CD14-positive monocyte (primary cell): ENCODE measurements around the gene SLC2A6. TPM values are rescaled to one million over a fixed set of nuclear protein-coding genes. Genes with fewer than 3 reads are reported as not detected.

Source experiments
- DNase-seq, 3 donors: peaks; one replicate each; pipeline ENCODE4 v3.0.0-alpha.2; 2011 to 2022
- H2AFZ ChIP-seq: 2 replicates; pipeline ENCODE4 v1.6.0; 2012; ENCODE audit warnings: mild to moderate bottlenecking, low read depth, low read length, inconsistent platforms; ENCODE audit not compliant: insufficient read depth, poor library complexity, severe bottlenecking
- H3K27ac ChIP-seq, 2 donors: 1 replicate in 1 of 2; 2 replicates in 1 of 2; pipeline ENCODE4 v1.5.1; 2012 to 2013; ENCODE audit warnings: low read length in 2 of 2, control low read depth in 1 of 2, inconsistent platforms in 1 of 2, low read depth in 1 of 2, mild to moderate bottlenecking in 1 of 2
- H3K27me3 ChIP-seq, 2 donors: one replicate each; pipeline versions ENCODE4 v1.6.0 to v1.6.1; 2011 to 2013; ENCODE audit warnings: low read length in 2 of 2; ENCODE audit not compliant: control insufficient read depth in 2 of 2, insufficient read depth in 2 of 2
- H3K36me3 ChIP-seq, 2 donors: replicated peaks in 1 of 2; 1 replicate in 1 of 2; 2 replicates in 1 of 2; pipeline versions ENCODE4 v1.5.1 to v1.6.1; 2012 to 2013; ENCODE audit warnings: low read length in 2 of 2, control low read depth in 1 of 2, inconsistent platforms in 1 of 2, mild to moderate bottlenecking in 1 of 2; ENCODE audit not compliant: insufficient read depth in 2 of 2, control insufficient read depth in 1 of 2
- H3K4me1 ChIP-seq, 2 donors: 1 replicate in 1 of 2; 2 replicates in 1 of 2; pipeline versions ENCODE4 v1.5.1 to v1.6.1; 2012 to 2013; ENCODE audit warnings: low read length in 2 of 2, control low read depth in 1 of 2, inconsistent platforms in 1 of 2, mild to moderate bottlenecking in 1 of 2, moderate library complexity in 1 of 2; ENCODE audit not compliant: insufficient read depth in 2 of 2, control insufficient read depth in 1 of 2
- H3K4me2 ChIP-seq: replicated peaks from 2 replicates; pipeline ENCODE3; 2012; ENCODE audit warnings: low read length, moderate library complexity, mild to moderate bottlenecking; ENCODE audit not compliant: poor library complexity, severe bottlenecking; ENCODE audit errors: extremely low read depth
- H3K4me3 ChIP-seq, 3 experiments: fragments of 200-600 bp in 1 of 3; sonication (generic) in 1 of 3; replicated peaks in 1 of 3; 1 replicate in 2 of 3; 2 replicates in 1 of 3; pipeline ENCODE4 v1.5.1; 2011 to 2013; ENCODE audit warnings: low read length in 3 of 3, mild to moderate bottlenecking in 3 of 3, control low read depth in 2 of 3, low read depth in 2 of 3, inconsistent platforms in 1 of 3, moderate library complexity in 1 of 3
- H3K79me2 ChIP-seq: 2 replicates; pipeline ENCODE4 v1.6.0; 2012; ENCODE audit warnings: mild to moderate bottlenecking, control low read depth, inconsistent platforms, low read length, moderate library complexity; ENCODE audit not compliant: insufficient read depth
- H3K9ac ChIP-seq: 2 replicates; pipeline ENCODE4 v1.6.0; 2017; ENCODE audit warnings: low read length, mild to moderate bottlenecking; ENCODE audit not compliant: insufficient read depth, poor library complexity, severe bottlenecking
- H3K9me3 ChIP-seq, 2 donors: replicated peaks in 1 of 2; 1 replicate in 1 of 2; 2 replicates in 1 of 2; pipeline versions ENCODE4 v1.5.1 to v1.6.1; 2012 to 2013; ENCODE audit warnings: low read length in 2 of 2, control low read depth in 1 of 2; ENCODE audit not compliant: control insufficient read depth in 1 of 2, insufficient read depth in 1 of 2
- H4K20me1 ChIP-seq: 2 replicates; pipeline ENCODE4 v1.6.0; 2012; ENCODE audit warnings: mild to moderate bottlenecking, low read length, control low read depth, moderate library complexity; ENCODE audit not compliant: insufficient read depth
- H3K27ac Mint-ChIP-seq, 7 donors: one replicate each; pipeline ENCODE4 v1.8.0; 2020; ENCODE audit warnings: mild to moderate bottlenecking in 7 of 7, mixed read lengths in 7 of 7, moderate library complexity in 6 of 7, inconsistent platforms in 2 of 7
- H3K27me3 Mint-ChIP-seq, 3 donors: one replicate each; pipeline ENCODE4 v1.8.0; 2021 to 2022; ENCODE audit warnings: low read depth in 3 of 3, mild to moderate bottlenecking in 3 of 3, mixed read lengths in 3 of 3, moderate library complexity in 3 of 3, inconsistent platforms in 1 of 3
- H3K36me3 Mint-ChIP-seq, 2 donors: one replicate each; pipeline ENCODE4 v1.8.0; 2020; ENCODE audit warnings: mixed read lengths in 2 of 2, inconsistent platforms in 1 of 2, mild to moderate bottlenecking in 1 of 2
- H3K4me1 Mint-ChIP-seq: one replicate; pipeline ENCODE4 v1.8.0; 2020; ENCODE audit warnings: mild to moderate bottlenecking, mixed read lengths
- H3K4me3 Mint-ChIP-seq, 2 donors: one replicate each; pipeline ENCODE4 v1.8.0; 2020; ENCODE audit warnings: mild to moderate bottlenecking in 2 of 2, mixed read lengths in 2 of 2, moderate library complexity in 1 of 2
- H3K9me3 Mint-ChIP-seq, 7 donors: one replicate each; pipeline ENCODE4 v1.8.0; 2020 to 2022; ENCODE audit warnings: mixed read lengths in 7 of 7, mild to moderate bottlenecking in 6 of 7, moderate library complexity in 6 of 7, inconsistent platforms in 2 of 7
- CTCF ChIP-seq: fragments of 200-600 bp; IDR thresholded peaks from one replicate; pipeline ENCODE4 v1.8.0; 2022; ENCODE audit warnings: antibody characterized with exemption, mild to moderate bottlenecking
- WGBS: methylation state at CpG from one replicate; pipeline ENCODE4 v1.1.5; 2013; ENCODE audit warnings: missing lambda C conversion rate; ENCODE audit not compliant: insufficient coverage; 5-methylcytosine and 5-hydroxymethylcytosine counted together
- intact Hi-C, 2 donors: fragments of 100-400 bp; cut with micrococcal nuclease; formaldehyde crosslinking; loops; one replicate each; pipeline versions ENCODE4 v1.15.0 to v1.15.1; 2023
- polyA plus RNA-seq, 3 donors: library from polyadenylated mRNA; depleted of rRNA in 1 of 3; unstranded in 2 of 3; stranded (reverse) in 1 of 3; fragments of 300-500 nt in 2 of 3; fragments of >200 nt in 1 of 3; fragmentation: Illumina TruSeq in 2 of 3; gene quantifications; 1 replicate in 2 of 3; 2 replicates in 1 of 3; pipeline ENCODE4 v1.2.3, GENCODE V29; 2012 to 2021

The SLC2A6 gene
- polyA plus RNA-seq, 3 donors: 43.2 to 127 (median 60.4) TPM

- Histone ChIP-seq H3K27me3 (peaks cover 0 to 3% of the 10 kb centered on the region in 2 donors), H3K4me3 (no peak within 1 kb of the TSS), H3K9me3 (no peaks in the 10 kb centered on the region), H3K79me2 (peaks cover 10% of the 10 kb centered on the region), H3K9ac (no peak within 1 kb of the TSS), H3K36me3 (no peaks in the 10 kb centered on the region), H2AFZ (peak within 1 kb of the TSS; percentile 50), H3K4me2 (no peak within 1 kb of the TSS), H3K27ac (no peak within 1 kb of the TSS), H4K20me1 (peaks cover under 1% of the 10 kb centered on the region), H3K4me1 (peaks cover 11 to 14% of the 10 kb centered on the region in 2 donors)
- intact Hi-C loops: loop anchor here in 1 of 2 donors (5.0 kb wide), 1 partner anchor 35 kb away; the partner anchor contains the start of gene CACFD1
- Mint-ChIP-seq H3K27ac (peak within 1 kb of the TSS in 4 of 7 donors; percentile 7 to 41 (median 27)), H3K4me3 (no peak within 1 kb of the TSS), H3K9me3 (peaks cover 0 to 6% (median 0%) of the 10 kb centered on the region in 7 donors), H3K36me3 (no peaks in the 10 kb centered on the region), H3K27me3 (peaks cover 2 to 11% (median 5%) of the 10 kb centered on the region in 3 donors), H3K4me1 (peaks cover 17% of the 10 kb centered on the region)
- no peak for TF ChIP-seq CTCF
- DNase-seq: no peak
- WGBS: 82% methylated on average over 20 of the region's 23 CpGs
These were observed 57.0 kb downstream of the SLC2A6 start, which contains the start of gene ADAMTS13 for GRCh38 chr9:133421615-133422542. Gene ADAMTS13, plus strand, starts transcription at chr9:133422367. Its CDS starts 77 bp downstream, at chr9:133422444.

Other genes starting within 250 kb of the SLC2A6 start
- 1 to 10 TPM in 1 of 3 donors, under 1 TPM in 1, not detected in 1; 0.50 to 2.1 TPM for gene ABO, start 203.9 kb downstream of the SLC2A6 start, polyA plus RNA-seq
- 10 to 100 TPM in 1 of 3 donors, 1 to 10 TPM in 1, under 1 TPM in 1; 0.75 to 12.9 (median 2.9) TPM for gene SURF6, start 142.9 kb downstream of the SLC2A6 start, polyA plus RNA-seq
- 10 to 100 TPM in 1 of 3 donors, 1 to 10 TPM in 2; 6.8 to 27.7 (median 9.6) TPM for gene MED22, start 131.0 kb downstream of the SLC2A6 start, polyA plus RNA-seq
- 1,000 to 10,000 TPM in 1 of 3 donors, 100 to 1,000 TPM in 2; 390 to 2,322 (median 437) TPM for gene RPL7A, start 130.9 kb downstream of the SLC2A6 start, polyA plus RNA-seq
- gene SURF1, start 122.6 kb downstream of the SLC2A6 start, polyA plus RNA-seq: 100 to 1,000 TPM in 1 of 3 donors, 10 to 100 TPM in 2; 60.5 to 140 (median 98.4) TPM
- 10 to 100 TPM; 17.5 to 24.7 (median 17.6) TPM for gene SURF2, start 122.5 kb downstream of the SLC2A6 start, polyA plus RNA-seq
- 100 to 1,000 TPM in 2 of 3 donors, 10 to 100 TPM in 1; 61.4 to 175 (median 157) TPM for gene SURF4, start 103.0 kb downstream of the SLC2A6 start, polyA plus RNA-seq
- gene STKLD1, start 102.7 kb downstream of the SLC2A6 start, polyA plus RNA-seq: under 1 TPM in 1 of 3 donors, not detected in 2; 0.27 TPM
- gene REXO4, start 61.1 kb downstream of the SLC2A6 start, polyA plus RNA-seq: 10 to 100 TPM in 1 of 3 donors, 1 to 10 TPM in 2; 3.0 to 11.0 (median 4.2) TPM
- under 1 TPM in 1 of 3 donors, not detected in 2; 0.77 TPM for gene ADAMTS13, start 56.7 kb downstream of the SLC2A6 start, polyA plus RNA-seq
- gene CACFD1, start 19.1 kb downstream of the SLC2A6 start, polyA plus RNA-seq: 1 to 10 TPM; 5.0 to 6.7 (median 5.1) TPM
- not detected for gene MYMK, start 45.9 kb upstream of the SLC2A6 start, polyA plus RNA-seq
- gene ADAMTSL2, start 55.6 kb upstream of the SLC2A6 start, polyA plus RNA-seq: under 1 TPM in 1 of 3 donors, not detected in 2; 0.08 TPM
- not detected for gene FAM163B, start 130.3 kb upstream of the SLC2A6 start, polyA plus RNA-seq
- gene DBH, start 157.3 kb upstream of the SLC2A6 start, polyA plus RNA-seq: not detected